Natural killer cell treated with Interleukin-12 subunit alpha and Interleukin-12 subunit beta and Interleukin-15 and Interleukin-18, amount 100 ng/mL, for 72 hours (primary cell): ENCODE data around the gene EPB41L5. TPM values are rescaled to one million over a fixed set of nuclear protein-coding genes. Genes with fewer than 3 reads are reported as not detected.
A peak's percentile ranks its signal among the peaks of the same experiment; 100 is the strongest.
"Not testable (repeated sequence)": the region's sequence is repeated elsewhere in the genome, so short reads cannot be mapped to it uniquely, and the experiment has no call there.

Experiments used
- ATAC-seq, 2 donors: fragments of 150-1000 bp; cut with Tn5 transposase in 1 of 2; sonication (Bioruptor Pico), chemical (Tn5 transposase) in 1 of 2; 2 replicates each; pipeline ENCODE4 v1.10.0; 2021
- DNase-seq: peaks from one replicate; pipeline ENCODE4 v3.0.0; 2022; ENCODE audit warnings: low spot score
- H3K27ac Mint-ChIP-seq, 2 donors: 1 replicate in 1 of 2; 2 replicates in 1 of 2; pipeline ENCODE4 v1.8.0; 2022; ENCODE audit warnings: mixed read lengths in 2 of 2, mild to moderate bottlenecking in 1 of 2, moderate library complexity in 1 of 2
- H3K27me3 Mint-ChIP-seq, 2 donors: 1 replicate in 1 of 2; 2 replicates in 1 of 2; pipeline ENCODE4 v1.8.0; 2022; ENCODE audit warnings: mixed read lengths in 2 of 2
- H3K36me3 Mint-ChIP-seq: one replicate; pipeline ENCODE4 v1.8.0; 2022; ENCODE audit warnings: mixed read lengths
- H3K4me1 Mint-ChIP-seq, 2 donors: 1 replicate in 1 of 2; 2 replicates in 1 of 2; pipeline ENCODE4 v1.8.0; 2022; ENCODE audit warnings: low read depth in 2 of 2, mixed read lengths in 2 of 2, mild to moderate bottlenecking in 1 of 2
- H3K4me3 Mint-ChIP-seq: one replicate; pipeline ENCODE4 v1.8.0; 2022; ENCODE audit warnings: mixed read lengths
- H3K9me3 Mint-ChIP-seq: 2 replicates; pipeline ENCODE4 v1.8.0; 2022; ENCODE audit warnings: mixed read lengths
- total RNA-seq, 2 donors: library from RNA; stranded (reverse); gene quantifications; one replicate each; pipeline ENCODE4 v1.2.3, GENCODE V29; 2022

The EPB41L5 gene
- total RNA-seq, 2 donors from 2014 or later: 4.2 to 9.1 TPM

- H3K27ac Mint-ChIP-seq: peak overlapping the region in 1 of 2 donors; percentile 34
- no peak overlapping the region for H3K4me3 Mint-ChIP-seq
- H3K9me3 Mint-ChIP-seq: peaks cover 2% of the 10 kb centered on the region
- DNase-seq: no peak
- peaks cover 0 to under 1% of the 10 kb centered on the region in 2 donors for H3K27me3 Mint-ChIP-seq
- H3K36me3 Mint-ChIP-seq: peaks cover 7% of the 10 kb centered on the region
- ATAC-seq: no peak
- peaks cover 36 to 52% of the 10 kb centered on the region in 2 donors for H3K4me1 Mint-ChIP-seq
These were observed 167.2 kb downstream of the EPB41L5 start for GRCh38 chr2:120180066-120180465.

- peaks cover 33 to 37% of the 10 kb centered on the region in 2 donors for H3K4me1 Mint-ChIP-seq
- H3K4me3 Mint-ChIP-seq: peak overlapping the region; percentile 70
- peaks cover 14% of the 10 kb centered on the region for H3K36me3 Mint-ChIP-seq
- peak overlapping the region; percentile 71 to 92 for H3K27ac Mint-ChIP-seq
- ATAC-seq (no peak), DNase-seq (no peak)
- peaks cover 2% of the 10 kb centered on the region for H3K9me3 Mint-ChIP-seq
- peaks cover 0 to 9% of the 10 kb centered on the region in 2 donors for H3K27me3 Mint-ChIP-seq
These were observed 169.2 kb downstream of the EPB41L5 start for GRCh38 chr2:120182019-120182560.

- Mint-ChIP-seq H3K4me1 (no peaks in the 10 kb centered on the region), H3K4me3 (no peak overlapping the region), H3K9me3 (peaks cover 7% of the 10 kb centered on the region), H3K27me3 (peaks cover 4 to 9% of the 10 kb centered on the region in 2 donors), H3K36me3 (peaks cover 32% of the 10 kb centered on the region), H3K27ac (no peak overlapping the region)
- no peak for ATAC-seq
- no peak for DNase-seq
These were observed 176.3 kb downstream of the EPB41L5 start for GRCh38 chr2:120189189-120189588.

GRCh38 chr2:120192280-120192679, 179.4 kb downstream of the EPB41L5 start:
- H3K27me3 Mint-ChIP-seq: peaks cover 0 to 4% of the 10 kb centered on the region in 2 donors
- no peak for DNase-seq
- no peaks in the 10 kb centered on the region for H3K4me1 Mint-ChIP-seq
- H3K4me3 Mint-ChIP-seq: no peak overlapping the region
- no peak for ATAC-seq
- H3K9me3 Mint-ChIP-seq: peaks cover 7% of the 10 kb centered on the region
- H3K27ac Mint-ChIP-seq: no peak overlapping the region
- peaks cover 29% of the 10 kb centered on the region for H3K36me3 Mint-ChIP-seq

- Mint-ChIP-seq H3K27me3 (peaks cover 0 to 4% of the 10 kb centered on the region in 2 donors), H3K36me3 (peaks cover 40% of the 10 kb centered on the region)
- ATAC-seq: no peak
These were observed 182.7 kb downstream of the EPB41L5 start for GRCh38 chr2:120195553-120195952.

GRCh38 chr2:120199817-120200459, 187.1 kb downstream of the EPB41L5 start:
- H3K4me3 Mint-ChIP-seq, ATAC-seq, DNase-seq, H3K27ac Mint-ChIP-seq, H3K9me3 Mint-ChIP-seq, H3K27me3 Mint-ChIP-seq: not testable (repeated sequence)
- Mint-ChIP-seq H3K4me1 (peaks cover 0 to 10% of the 10 kb centered on the region in 2 donors), H3K36me3 (peaks cover 16% of the 10 kb centered on the region)

More at GRCh38 chr2:120195553-120195952, 182.7 kb downstream of the EPB41L5 start:
- H3K9me3 Mint-ChIP-seq: peaks cover 7% of the 10 kb centered on the region
- no peak for DNase-seq
- peaks cover 0 to 3% of the 10 kb centered on the region in 2 donors for H3K4me1 Mint-ChIP-seq
- no peak overlapping the region for H3K4me3 Mint-ChIP-seq
- H3K27ac Mint-ChIP-seq: no peak overlapping the region

- ATAC-seq: peak in 1 of 2 donors; percentile 8
- H3K27me3 Mint-ChIP-seq: no peaks in the 10 kb centered on the region
- peaks cover 0 to 18% of the 10 kb centered on the region in 2 donors for H3K4me1 Mint-ChIP-seq
- peaks cover 6% of the 10 kb centered on the region for H3K36me3 Mint-ChIP-seq
- no peak overlapping the region for H3K4me3 Mint-ChIP-seq
- no peak for DNase-seq
- no peaks in the 10 kb centered on the region for H3K9me3 Mint-ChIP-seq
- no peak overlapping the region for H3K27ac Mint-ChIP-seq
These were observed 190.6 kb downstream of the EPB41L5 start for GRCh38 chr2:120203251-120204021.

GRCh38 chr2:120204022-120204405, 191.1 kb downstream of the EPB41L5 start:
- Mint-ChIP-seq H3K27ac (no peak overlapping the region), H3K4me3 (no peak overlapping the region), H3K27me3 (no peaks in the 10 kb centered on the region), H3K9me3 (no peaks in the 10 kb centered on the region), H3K36me3 (peaks cover 2% of the 10 kb centered on the region), H3K4me1 (peaks cover 1 to 19% of the 10 kb centered on the region in 2 donors)
- peak in 1 of 2 donors; percentile 16 for ATAC-seq
- DNase-seq: no peak

GRCh38 chr2:120204417-120204816, 191.5 kb downstream of the EPB41L5 start:
- DNase-seq (no peak), ATAC-seq (peak in 1 of 2 donors; percentile 37)
- H3K27ac Mint-ChIP-seq: peak overlapping the region in 1 of 2 donors; percentile 26
- H3K36me3 Mint-ChIP-seq: no peaks in the 10 kb centered on the region
- no peaks in the 10 kb centered on the region for H3K9me3 Mint-ChIP-seq
- no peak overlapping the region for H3K4me3 Mint-ChIP-seq
- peaks cover 5 to 23% of the 10 kb centered on the region in 2 donors for H3K4me1 Mint-ChIP-seq
- no peaks in the 10 kb centered on the region for H3K27me3 Mint-ChIP-seq

- Mint-ChIP-seq H3K27ac (peak overlapping the region in 1 of 2 donors; percentile 26), H3K36me3 (no peaks in the 10 kb centered on the region)
- DNase-seq: no peak
These were observed 192.2 kb downstream of the EPB41L5 start for GRCh38 chr2:120204945-120205670.

GRCh38 chr2:120206022-120206581, 193.2 kb downstream of the EPB41L5 start:
- Mint-ChIP-seq H3K4me3 (no peak overlapping the region), H3K36me3 (no peaks in the 10 kb centered on the region), H3K9me3 (no peaks in the 10 kb centered on the region), H3K27ac (peak overlapping the region in 1 of 2 donors; percentile 16), H3K27me3 (no peaks in the 10 kb centered on the region), H3K4me1 (peaks cover 8 to 31% of the 10 kb centered on the region in 2 donors)
- peak in 1 of 2 donors; percentile 29 for ATAC-seq
- DNase-seq: no peak

More at GRCh38 chr2:120204945-120205670, 192.2 kb downstream of the EPB41L5 start:
- Mint-ChIP-seq H3K27me3 (no peaks in the 10 kb centered on the region), H3K4me3 (no peak overlapping the region), H3K4me1 (peaks cover 8 to 29% of the 10 kb centered on the region in 2 donors), H3K9me3 (no peaks in the 10 kb centered on the region)
- no peak for ATAC-seq

- Mint-ChIP-seq H3K4me3 (no peak overlapping the region), H3K9me3 (no peaks in the 10 kb centered on the region), H3K27ac (peak overlapping the region in 1 of 2 donors; percentile 57), H3K4me1 (peaks cover 8 to 29% of the 10 kb centered on the region in 2 donors), H3K36me3 (no peaks in the 10 kb centered on the region), H3K27me3 (no peaks in the 10 kb centered on the region)
- ATAC-seq (no peak), DNase-seq (no peak)
These were observed 195.8 kb downstream of the EPB41L5 start for GRCh38 chr2:120208381-120209353.
